GM12878 (cell line): Measurements from ENCODE around the gene AIP. TPM values are rescaled to one million over a fixed set of nuclear protein-coding genes. Genes with fewer than 3 reads are reported as not detected.

Experiments
- CBX5 ChIP-seq: sonication (generic); IDR thresholded peaks from 2 replicates; pipeline ENCODE4 v1.6.1; 2016; ENCODE audit warnings: low read depth, moderate library complexity, mild to moderate bottlenecking, inconsistent platforms
- CEBPZ ChIP-seq: fragments of 150-350 bp; IDR thresholded peaks from 2 replicates; pipeline ENCODE4 v1.6.1; 2016; ENCODE audit warnings: low read depth, low read length
- MTA3 ChIP-seq: IDR thresholded peaks from 2 replicates; pipeline ENCODE4 v1.6.1; 2012; ENCODE audit warnings: low read length, inconsistent platforms, borderline replicate concordance
- NR2C2 ChIP-seq: IDR thresholded peaks from 2 replicates; pipeline ENCODE4 v1.6.1; 2011; ENCODE audit warnings: borderline replicate concordance, low read depth; ENCODE audit not compliant: control insufficient read depth, insufficient read length
- NRF1 ChIP-seq: conservative IDR thresholded peaks from 2 replicates; pipeline ENCODE4 v1.6.1; 2011; ENCODE audit warnings: mild to moderate bottlenecking, low read depth, low read length, improper control_type of control experiment
- RBBP5 ChIP-seq: fragments of 200-600 bp; sonication (generic); conservative IDR thresholded peaks from 2 replicates; pipeline ENCODE4 v1.6.1; 2016
- USF2 ChIP-seq: IDR thresholded peaks from 2 replicates; pipeline ENCODE4 v1.6.1; 2011; ENCODE audit warnings: low read depth, low read length, improper control_type of control experiment, borderline replicate concordance
- ZNF207 ChIP-seq: fragments of 450-650 bp; IDR thresholded peaks from 2 replicates; pipeline ENCODE4 v1.6.1; 2014; ENCODE audit warnings: antibody characterized with exemption, mild to moderate bottlenecking, borderline replicate concordance
- polyA plus RNA-seq, 11 experiments: library from polyadenylated mRNA; depleted of rRNA in 4 of 11; unstranded in 6 of 11; stranded (reverse) in 5 of 11; fragments of >200 nt; fragmentation: Nextera tagmentation in 4 of 11; fragmentation: Illumina TruSeq in 1 of 11; extraction: Ambion mirVana in 4 of 11; extraction: Trizol in 1 of 11; gene quantifications; 1 replicate in 1 of 11; 2 replicates in 10 of 11; pipeline versions ENCODE4 v1.2.1 to v1.2.3, GENCODE V29; 2011 to 2016; ENCODE audit warnings: inconsistent platforms in 2 of 11, missing spikeins in 2 of 11, low read depth in 1 of 11
- total RNA-seq, 4 experiments: library from RNA; depleted of rRNA in 3 of 4; stranded (reverse); fragments of >200 nt in 3 of 4; fragmentation: Illumina TruSeq in 1 of 4; extraction: Trizol in 1 of 4; gene quantifications; 2 replicates each; pipeline versions ENCODE4 v1.2.1 to v1.2.3, GENCODE V29; 2013 to 2021

AIP gene
- total and polyA plus RNA-seq, 10 of the 15 experiments (the other 5 are each of a cell fraction or from before 2014, with no cell fraction given): 12.6 to 164 (median 104) TPM

- TF ChIP-seq CEBPZ (no peak), NRF1 (no peak), RBBP5 (no peak), MTA3 (no peak), CBX5 (no peak), NR2C2 (no peak), ZNF207 (peak; percentile 48; the same call in 1 of the 2 replicates), USF2 (no peak)
Observed at GRCh38 chr11:67469508-67469811, 13.4 kb upstream of the AIP start (continued).
